Measurements from ENCODE around the gene MRPS6.

The MRPS6 gene

GRCh38 chr21:34130716-34130985 is 57.3 kb downstream of the MRPS6 start:
- DNase-seq (ENCODE audit: low read depth in 3 of 3, low spot score in 1 of 3) = no peak

- DNase-seq (ENCODE audit: low read depth in 3 of 3, low spot score in 1 of 3) = no peak
Measured at GRCh38 chr21:34131586-34131985, 58.2 kb downstream of the MRPS6 start.

- DNase-seq (ENCODE audit: low read depth in 3 of 3, low spot score in 1 of 3) = no peak
Measured at GRCh38 chr21:34132202-34132601, 58.8 kb downstream of the MRPS6 start.

- DNase-seq (ENCODE audit: low read depth in 3 of 3, low spot score in 1 of 3) = no peak
Measured at GRCh38 chr21:34132926-34133325, 59.5 kb downstream of the MRPS6 start.

GRCh38 chr21:34133392-34133791 is 60.0 kb downstream of the MRPS6 start:
- DNase-seq (ENCODE audit: low read depth in 3 of 3, low spot score in 1 of 3) = no peak

- no peak for DNase-seq (ENCODE audit: low read depth in 3 of 3, low spot score in 1 of 3)
Measured at GRCh38 chr21:34133802-34134201, 60.4 kb downstream of the MRPS6 start.

GRCh38 chr21:34135330-34135729 is 62.0 kb downstream of the MRPS6 start:
- DNase-seq (ENCODE audit: low read depth in 3 of 3, low spot score in 1 of 3) = no peak

- no peak for DNase-seq (ENCODE audit: low read depth in 3 of 3, low spot score in 1 of 3)
Measured at GRCh38 chr21:34141373-34141772, 68.0 kb downstream of the MRPS6 start.

- DNase-seq (ENCODE audit: low read depth in 3 of 3, low spot score in 1 of 3) = no peak
Measured at GRCh38 chr21:34143685-34144182, 70.4 kb downstream of the MRPS6 start.

GRCh38 chr21:34144224-34144623 is 70.8 kb downstream of the MRPS6 start:
- DNase-seq (ENCODE audit: low read depth in 3 of 3, low spot score in 1 of 3) = no peak

GRCh38 chr21:34147792-34148418 is 74.5 kb downstream of the MRPS6 start:
- DNase-seq (ENCODE audit: low read depth in 3 of 3, low spot score in 1 of 3) = no peak

GRCh38 chr21:34148419-34148804 is 75.0 kb downstream of the MRPS6 start:
- no peak for DNase-seq (ENCODE audit: low read depth in 3 of 3, low spot score in 1 of 3)

- no peak for DNase-seq (ENCODE audit: low read depth in 3 of 3, low spot score in 1 of 3)
Measured at GRCh38 chr21:34148826-34149558, 75.6 kb downstream of the MRPS6 start.

- no peak for DNase-seq (ENCODE audit: low read depth in 3 of 3, low spot score in 1 of 3)
Measured at GRCh38 chr21:34152500-34152899, 79.1 kb downstream of the MRPS6 start.

- no peak for DNase-seq (ENCODE audit: low read depth in 3 of 3, low spot score in 1 of 3)
Measured at GRCh38 chr21:34154878-34155277, 81.5 kb downstream of the MRPS6 start.

- DNase-seq (ENCODE audit: low read depth in 3 of 3, low spot score in 1 of 3) = no peak
Measured at GRCh38 chr21:34156957-34157356, 83.6 kb downstream of the MRPS6 start.

GRCh38 chr21:34157521-34157920 is 84.1 kb downstream of the MRPS6 start:
- DNase-seq (ENCODE audit: low read depth in 3 of 3, low spot score in 1 of 3) = no peak

- DNase-seq (ENCODE audit: low read depth in 3 of 3, low spot score in 1 of 3) = no peak
Measured at GRCh38 chr21:34158866-34159835, 85.8 kb downstream of the MRPS6 start.

GRCh38 chr21:34166468-34166867 is 93.1 kb downstream of the MRPS6 start:
- no peak for DNase-seq (ENCODE audit: low read depth in 3 of 3, low spot score in 1 of 3)

GRCh38 chr21:34170886-34171285 is 97.5 kb downstream of the MRPS6 start:
- no peak for DNase-seq (ENCODE audit: low read depth in 3 of 3, low spot score in 1 of 3)

GRCh38 chr21:34174470-34174869 is 101.1 kb downstream of the MRPS6 start:
- DNase-seq (ENCODE audit: low read depth in 3 of 3, low spot score in 1 of 3) = no peak

- DNase-seq (ENCODE audit: low read depth in 3 of 3, low spot score in 1 of 3) = no peak
Measured at GRCh38 chr21:34176448-34176847, 103.1 kb downstream of the MRPS6 start.

Measured in stimulated activated CD4-positive, alpha-beta T cell treated with anti-CD3 and anti-CD28 coated beads, TNF-alpha, amount 100 ng/mL, for 1 hour (primary cell).